LHCN-M2 (cell line): ENCODE data around the gene PLIN4. TPM values are rescaled to one million over a fixed set of nuclear protein-coding genes. Genes with fewer than 3 reads are reported as not detected.
"Not testable (repeated sequence)": the region's sequence is repeated elsewhere in the genome, so short reads cannot be mapped to it uniquely, and the experiment has no call there.

ENCODE experiments used
- DNase-seq: peaks from one replicate; pipeline ENCODE4 v3.0.0-alpha.2; 2012; ENCODE audit warnings: low read depth
- polyA plus RNA-seq: library from polyadenylated mRNA; unstranded; fragments of >200 nt; gene quantifications from one replicate; pipeline ENCODE4 v1.2.1, GENCODE V29; 2012; ENCODE audit warnings: missing spikeins
- total RNA-seq: library from RNA; depleted of rRNA; stranded (reverse); fragments of >200 nt; gene quantifications from 2 replicates; pipeline ENCODE4 v1.2.3, GENCODE V29; 2014; rRNA removed

Gene PLIN4, protein sequence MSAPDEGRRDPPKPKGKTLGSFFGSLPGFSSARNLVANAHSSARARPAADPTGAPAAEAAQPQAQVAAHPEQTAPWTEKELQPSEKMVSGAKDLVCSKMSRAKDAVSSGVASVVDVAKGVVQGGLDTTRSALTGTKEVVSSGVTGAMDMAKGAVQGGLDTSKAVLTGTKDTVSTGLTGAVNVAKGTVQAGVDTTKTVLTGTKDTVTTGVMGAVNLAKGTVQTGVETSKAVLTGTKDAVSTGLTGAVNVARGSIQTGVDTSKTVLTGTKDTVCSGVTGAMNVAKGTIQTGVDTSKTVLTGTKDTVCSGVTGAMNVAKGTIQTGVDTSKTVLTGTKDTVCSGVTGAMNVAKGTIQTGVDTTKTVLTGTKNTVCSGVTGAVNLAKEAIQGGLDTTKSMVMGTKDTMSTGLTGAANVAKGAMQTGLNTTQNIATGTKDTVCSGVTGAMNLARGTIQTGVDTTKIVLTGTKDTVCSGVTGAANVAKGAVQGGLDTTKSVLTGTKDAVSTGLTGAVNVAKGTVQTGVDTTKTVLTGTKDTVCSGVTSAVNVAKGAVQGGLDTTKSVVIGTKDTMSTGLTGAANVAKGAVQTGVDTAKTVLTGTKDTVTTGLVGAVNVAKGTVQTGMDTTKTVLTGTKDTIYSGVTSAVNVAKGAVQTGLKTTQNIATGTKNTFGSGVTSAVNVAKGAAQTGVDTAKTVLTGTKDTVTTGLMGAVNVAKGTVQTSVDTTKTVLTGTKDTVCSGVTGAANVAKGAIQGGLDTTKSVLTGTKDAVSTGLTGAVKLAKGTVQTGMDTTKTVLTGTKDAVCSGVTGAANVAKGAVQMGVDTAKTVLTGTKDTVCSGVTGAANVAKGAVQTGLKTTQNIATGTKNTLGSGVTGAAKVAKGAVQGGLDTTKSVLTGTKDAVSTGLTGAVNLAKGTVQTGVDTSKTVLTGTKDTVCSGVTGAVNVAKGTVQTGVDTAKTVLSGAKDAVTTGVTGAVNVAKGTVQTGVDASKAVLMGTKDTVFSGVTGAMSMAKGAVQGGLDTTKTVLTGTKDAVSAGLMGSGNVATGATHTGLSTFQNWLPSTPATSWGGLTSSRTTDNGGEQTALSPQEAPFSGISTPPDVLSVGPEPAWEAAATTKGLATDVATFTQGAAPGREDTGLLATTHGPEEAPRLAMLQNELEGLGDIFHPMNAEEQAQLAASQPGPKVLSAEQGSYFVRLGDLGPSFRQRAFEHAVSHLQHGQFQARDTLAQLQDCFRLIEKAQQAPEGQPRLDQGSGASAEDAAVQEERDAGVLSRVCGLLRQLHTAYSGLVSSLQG (N-terminal part only)
- under 0.01 TPM in 1 of 2 replicates, not detected in the other for total RNA-seq
- 0.09 TPM for polyA plus RNA-seq

DNA sequence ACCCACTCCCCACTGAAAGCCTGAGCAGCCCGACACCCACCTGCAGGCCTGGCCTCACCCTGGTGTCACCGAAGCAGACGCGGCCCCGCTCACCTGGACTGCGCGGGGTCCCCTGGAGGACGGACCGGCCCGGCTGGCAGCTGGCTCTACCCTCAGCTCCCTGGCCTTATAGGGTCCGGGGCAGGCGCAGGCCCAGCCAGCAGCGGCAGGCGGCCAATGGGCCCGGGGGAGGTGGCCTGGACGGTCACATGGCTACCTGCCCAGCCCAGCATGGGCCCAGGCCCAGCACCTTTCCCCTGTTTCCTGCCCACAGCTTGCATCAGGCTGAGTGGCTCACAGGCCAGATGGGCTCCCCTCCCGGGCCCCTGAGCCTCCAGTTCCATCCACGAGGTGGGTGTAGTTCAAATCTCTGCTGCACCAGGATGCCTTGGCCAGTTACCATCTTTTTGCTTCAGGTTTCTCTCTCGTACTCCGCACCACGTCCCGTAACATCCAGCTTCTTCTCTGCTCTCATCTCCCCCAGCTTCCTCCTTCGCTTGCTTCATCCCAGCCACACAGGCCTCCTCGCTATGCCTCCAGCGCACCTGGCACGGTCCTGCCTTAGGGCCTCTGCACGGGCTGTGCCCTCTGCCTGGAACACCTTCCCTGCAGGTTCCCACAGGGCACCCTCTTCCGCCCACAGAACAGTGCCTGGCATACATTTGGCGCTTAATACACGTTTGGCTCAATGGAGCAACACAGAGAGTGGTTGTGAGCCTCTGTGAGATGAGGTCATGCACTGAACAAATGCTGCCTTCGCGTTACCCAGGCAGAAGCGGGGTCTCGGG, at the start of gene PLIN4:
TSS of gene PLIN4 (minus strand) at position 142 of the 827 bp plus-strand sequence. CDS start 214 bp downstream, outside the sequence.
- DNase-seq: no peak

DNA sequence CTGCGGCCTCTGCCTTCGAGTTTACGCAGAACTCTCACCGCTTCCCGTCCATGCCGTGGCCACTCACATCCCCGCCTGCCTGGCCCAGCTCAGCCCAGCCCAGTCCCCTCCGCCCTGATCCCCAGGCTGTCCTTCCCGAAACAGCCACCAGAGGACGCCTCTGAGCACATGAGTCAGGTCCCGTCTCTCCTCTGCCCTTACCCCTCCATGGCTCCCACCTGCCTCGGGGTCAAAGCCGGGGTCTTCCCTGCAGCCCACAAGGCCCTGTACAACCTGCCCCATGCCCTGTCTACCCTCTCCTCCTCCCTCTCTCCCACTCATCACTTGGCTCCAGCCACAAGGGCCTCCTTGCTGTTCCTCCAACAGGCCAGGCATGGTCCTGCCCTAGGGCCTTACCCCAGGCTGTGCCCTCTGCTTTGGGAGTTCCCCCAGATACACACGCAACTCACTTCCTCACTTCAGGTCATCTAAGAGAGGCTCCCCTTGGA, 49.3 kb upstream of the PLIN4 start:
- DNase-seq: peak; percentile 40

- no peak for DNase-seq
Observed at GRCh38 chr19:4566402-4567051, 48.2 kb upstream of the PLIN4 start.

DNA sequence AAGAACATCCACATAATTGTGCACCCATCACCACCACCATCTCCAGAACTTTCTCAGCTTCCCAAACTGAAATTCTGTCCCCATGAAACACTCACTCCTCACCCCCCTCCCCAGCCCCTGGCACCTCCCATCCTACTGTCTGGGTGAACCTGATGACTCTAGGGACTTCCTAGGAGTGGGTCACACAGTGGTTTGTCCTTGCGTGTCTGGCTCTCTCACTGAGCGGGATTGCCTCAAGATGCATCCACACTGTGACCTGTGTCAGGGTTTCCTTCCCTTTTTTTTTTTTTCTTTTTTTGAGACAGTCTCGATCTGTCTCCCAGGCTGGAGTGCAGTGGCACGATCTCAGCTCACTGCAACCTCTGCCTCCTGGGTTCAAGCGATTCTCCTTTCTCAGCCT, 45.3 kb upstream of the PLIN4 start:
- not testable (repeated sequence) for DNase-seq

- not testable (repeated sequence) for DNase-seq
Observed at GRCh38 chr19:4562085-4562484, 43.8 kb upstream of the PLIN4 start.

GRCh38 chr19:4559569-4559968, 41.3 kb upstream of the PLIN4 start, which contains the start of gene SEMA6B:
TSS of gene SEMA6B (minus strand) at chr19:4559684. CDS start at chr19:4558457, 1,227 bp downstream.
- DNase-seq: no peak

- no peak for DNase-seq
Observed at GRCh38 chr19:4557971-4558941, 40.0 kb upstream of the PLIN4 start.

GRCh38 chr19:4557144-4557970, 39.1 kb upstream of the PLIN4 start:
- DNase-seq: no peak

GRCh38 chr19:4556597-4557127, 38.4 kb upstream of the PLIN4 start:
- peak; percentile 23 for DNase-seq

- no peak for DNase-seq
Observed at GRCh38 chr19:4555657-4556561, 37.6 kb upstream of the PLIN4 start.

GRCh38 chr19:4554717-4555116, 36.4 kb upstream of the PLIN4 start:
- no peak for DNase-seq

GRCh38 chr19:4553775-4554174, 35.5 kb upstream of the PLIN4 start:
- no peak for DNase-seq

- DNase-seq: no peak
Observed at GRCh38 chr19:4553092-4553695, 34.9 kb upstream of the PLIN4 start.

DNA sequence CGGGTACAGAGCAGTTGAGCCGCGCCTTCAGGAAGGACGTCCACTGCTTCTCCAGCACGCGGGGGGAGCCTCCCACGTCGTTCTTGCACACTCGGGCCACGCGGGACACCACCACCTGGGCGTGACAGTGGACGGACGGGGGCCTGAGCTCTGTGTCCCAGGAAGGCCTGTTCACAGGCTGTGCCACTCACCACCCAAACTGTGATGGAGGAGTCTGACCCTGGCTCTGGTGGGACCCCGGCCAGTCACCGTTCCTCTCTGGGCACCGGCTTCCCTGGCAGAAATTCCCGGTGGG, 34.2 kb upstream of the PLIN4 start:
- DNase-seq: no peak

DNA sequence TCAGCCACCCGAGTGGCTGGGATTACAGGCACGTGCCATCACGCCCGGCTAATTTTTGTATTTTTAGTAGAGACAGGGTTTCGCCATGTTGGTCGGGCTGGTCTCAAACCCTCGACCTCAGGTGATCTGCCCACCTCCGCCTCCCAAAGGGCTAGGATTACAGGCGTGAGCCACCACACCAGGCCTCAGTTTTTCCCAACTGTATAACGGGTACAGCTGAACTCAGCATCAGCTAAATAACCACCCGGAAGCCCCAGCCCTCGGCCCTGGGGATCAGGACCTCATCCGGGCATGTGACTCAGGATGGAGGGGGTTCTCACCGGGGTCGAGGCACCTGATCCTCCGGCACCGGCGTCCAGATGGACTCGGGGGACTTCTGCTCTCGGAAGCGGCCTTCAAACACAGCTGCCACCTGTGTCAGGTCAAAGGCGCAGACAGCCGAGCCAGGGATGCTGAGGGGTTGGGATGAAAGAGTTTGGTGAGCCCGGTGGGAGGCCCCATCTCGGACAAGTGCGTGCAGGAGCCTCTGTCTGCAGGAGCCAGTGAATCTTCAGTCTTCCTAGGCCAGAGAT, 32.3 kb upstream of the PLIN4 start:
- no peak for DNase-seq

DNA sequence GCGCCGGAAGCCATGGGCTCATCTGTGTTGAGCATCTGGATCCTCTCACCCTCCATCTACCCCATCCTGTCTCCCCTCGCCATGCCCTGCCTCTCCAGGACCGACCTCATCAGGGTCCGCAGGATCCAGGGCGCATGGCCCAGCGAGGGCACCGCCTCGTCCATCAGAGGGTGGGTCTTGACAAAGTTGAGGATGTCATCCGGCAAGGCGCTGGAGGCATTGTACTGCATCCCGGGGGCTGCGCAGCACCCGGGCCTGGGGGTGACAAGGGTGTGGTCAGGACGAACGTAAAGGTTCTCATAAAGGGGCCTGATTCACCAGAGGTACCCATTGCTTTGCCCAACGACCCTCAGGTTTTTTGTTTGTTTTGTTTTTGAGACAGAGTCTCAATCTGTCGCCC, 31.7 kb upstream of the PLIN4 start:
- no peak for DNase-seq
